AG04450 (cell line): ENCODE measurements around the gene GOLGA6L24. TPM values are rescaled to one million over a fixed set of nuclear protein-coding genes. Genes with fewer than 3 reads are reported as not detected.
"Not testable (repeated sequence)": the region's sequence is repeated elsewhere in the genome, so short reads cannot be mapped to it uniquely, and the experiment has no call there.

ENCODE experiments used
- CTCF ChIA-PET: fragments of 300-600, 350-600 bp; formaldehyde crosslinking; extraction: SDS; loops from one replicate; lab custom pipeline; 2022; ENCODE audit warnings: antibody characterized with exemption, inconsistent platforms; lab: Charles Lee
- POLR2A ChIA-PET: fragments of 350-600 bp; formaldehyde crosslinking; extraction: SDS; loops from one replicate; lab custom pipeline; 2021; ENCODE audit warnings: antibody characterized with exemption, inconsistent platforms; lab: Yijun Ruan, JAX
- DNase-seq: peaks from one replicate; pipeline ENCODE4 v3.0.0-alpha.2; 2011; ENCODE audit warnings: low read depth, low spot score
- H3K27ac ChIP-seq: one replicate; pipeline ENCODE4 v1.5.1; 2012; ENCODE audit warnings: low read depth, low read length, control low read depth
- H3K27me3 ChIP-seq: one replicate; pipeline ENCODE4 v1.6.0; 2012; ENCODE audit warnings: low read length; ENCODE audit not compliant: control insufficient read depth, insufficient read depth
- H3K4me3 ChIP-seq: 2 replicates; pipeline ENCODE4 v1.5.1; 2011; ENCODE audit warnings: mild to moderate bottlenecking, low read depth, low read length, control low read depth
- H3K9me3 ChIP-seq: 2 replicates; pipeline ENCODE4 v1.5.1; 2012; ENCODE audit warnings: low read length; ENCODE audit not compliant: control insufficient read depth, insufficient read depth
- polyA plus RNA-seq: library from polyadenylated mRNA; depleted of rRNA; stranded (reverse); fragments of >200 nt; gene quantifications from 2 replicates; pipeline ENCODE4 v1.2.3, GENCODE V29; 2011; rRNA removed
- small RNA-seq: library from RNA; depleted of rRNA; stranded (forward); fragments of <200 nt; gene quantifications from one replicate; pipeline ENCODE3, GENCODE V24; 2012; ENCODE audit warnings: low read depth; ENCODE audit not compliant: insufficient read length

Gene GOLGA6L24
- polyA plus RNA-seq, 1 experiment = not detected

DNA sequence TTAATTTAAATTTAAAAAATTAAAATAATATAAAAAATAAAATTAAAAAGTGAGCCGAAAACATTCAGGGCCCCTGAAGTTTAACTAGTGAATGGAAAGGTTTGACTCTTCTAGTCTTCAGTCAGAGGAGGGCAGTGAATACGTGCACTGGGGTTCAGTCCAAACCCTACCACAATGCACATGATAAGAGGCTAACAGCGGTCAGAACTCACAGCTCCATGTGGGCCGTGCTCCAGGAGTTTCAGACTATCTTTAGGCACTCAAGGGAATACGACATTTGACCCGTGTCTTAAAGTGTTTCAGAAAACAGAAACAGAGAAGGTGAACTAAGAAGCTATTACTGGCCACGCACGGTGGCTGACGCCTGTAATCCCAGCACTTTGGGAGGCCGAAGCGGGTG is 47.4 kb downstream of the GOLGA6L24 start:
- H3K4me3 ChIP-seq, H3K9me3 ChIP-seq, CTCF ChIA-PET, DNase-seq, H3K27ac ChIP-seq, POLR2A ChIA-PET, H3K27me3 ChIP-seq: not testable (repeated sequence)

DNA sequence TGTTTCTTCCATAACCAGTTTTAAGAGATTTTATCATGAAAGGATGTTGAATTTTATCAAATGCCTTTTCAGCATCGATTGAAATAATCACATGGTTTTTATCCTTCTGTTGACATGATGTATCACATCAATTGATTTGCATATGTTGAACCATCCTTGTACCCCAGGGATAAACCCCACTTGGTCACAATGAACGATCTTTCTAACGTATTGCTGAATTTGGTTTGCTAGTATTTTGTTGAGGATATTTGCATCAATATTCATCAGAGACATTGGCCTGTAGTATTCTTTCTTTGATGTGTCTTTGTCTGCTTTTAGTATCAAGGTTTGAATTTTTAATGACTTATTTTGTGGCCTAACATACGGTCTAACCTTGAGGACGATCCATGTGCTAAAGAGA is 49.2 kb downstream of the GOLGA6L24 start:
- H3K9me3 ChIP-seq, DNase-seq, H3K4me3 ChIP-seq, H3K27ac ChIP-seq, H3K27me3 ChIP-seq, POLR2A ChIA-PET, CTCF ChIA-PET: not testable (repeated sequence)

Small RNA genes lying within 50 kb of the gene (small RNA-seq; reads per million reads assigned to genes)
- gene AC091304.5 (not detected), gene RN7SL238P (not detected)

Other genes starting within 250 kb of the GOLGA6L24 start
- 12.7 and 18.3 TPM in 2 replicates for gene HERC2, start 35.9 kb downstream of the GOLGA6L24 start, polyA plus RNA-seq
- gene GOLGA8F, start 20.6 kb upstream of the GOLGA6L24 start, polyA plus RNA-seq = not detected in 2 replicates
- not detected in 2 replicates for gene GOLGA8G, start 174.9 kb upstream of the GOLGA6L24 start, polyA plus RNA-seq
- not detected in 2 replicates for gene GOLGA6L25, start 195.5 kb upstream of the GOLGA6L24 start, polyA plus RNA-seq